ENCODE results near the gene GDF15. TPM values are rescaled to one million over a fixed set of nuclear protein-coding genes. Genes with fewer than 3 reads are reported as not detected.

The GDF15 gene
- polyA plus RNA-seq, 2 of the 4 experiments (the other 2 are of a cell fraction): 56.9 to 78.5 TPM

- TF ChIP-seq ZC3H11A (IDR thresholded peaks at IDR 0.05): no peak
These were observed 41.3 kb downstream of the GDF15 start (continued) for GRCh38 chr19:18427080-18427742.

- Histone ChIP-seq H3K4me3 (no peak overlapping the region), H3K9me3 (no peaks in the 10 kb centered on the region), H3K4me2 (no peak overlapping the region), H3K4me1 (peaks cover 36% of the 10 kb centered on the region), H3K27ac (peak overlapping the region in 1 of 2 experiments; percentile 95; a peak in 2 of 6 replicates)
- DNase-seq (ENCODE audit: low read depth in 1 of 2, low spot score in 1 of 2) (no peak), ATAC-seq (no peak), FAIRE-seq (no peak)
- WGBS (ENCODE audit: missing lambda C conversion rate): 79% methylated on average over 3 of the region's 12 CpGs
- CTCF ChIA-PET: interaction anchor here (1.0 to 1.3 kb wide), 2 partner anchors 13 to 24 kb away, joined by 3 to 4 read pairs; no protein-coding TSS in a partner anchor
- TF ChIP-seq HOXB13 (CRISPR knock-in tag; IDR thresholded peaks at IDR 0.05; ENCODE audit: low read depth) (no peak), RCOR1 (IDR thresholded peaks at IDR 0.05; ENCODE audit: low read depth, low read length) (no peak), CEBPB (IDR thresholded peaks at IDR 0.05) (no peak), HES2 (IDR thresholded peaks at IDR 0.05) (no peak), RFX5 (IDR thresholded peaks at IDR 0.05) (no peak), NR3C1 (IDR thresholded peaks at IDR 0.05) (no peak), FOSB (CRISPR knock-in tag; IDR thresholded peaks at IDR 0.05) (no peak), BHLHE40 (IDR thresholded peaks at IDR 0.05; ENCODE audit: low read depth, low read length) (no peak), CBX2 (IDR thresholded peaks at IDR 0.05; ENCODE audit: borderline replicate concordance, low read depth) (no peak), PBX3 (IDR thresholded peaks at IDR 0.05) (no peak), FOSL2 (IDR thresholded peaks at IDR 0.05) (no peak), FOSL2 (CRISPR knock-in tag; IDR thresholded peaks at IDR 0.05) (no peak), EHF (CRISPR knock-in tag; IDR thresholded peaks at IDR 0.05) (no peak), GATA3 (IDR thresholded peaks at IDR 0.05; ENCODE audit: borderline replicate concordance) (no peak), HEYL (CRISPR knock-in tag; IDR thresholded peaks at IDR 0.05) (no peak), RARB (CRISPR knock-in tag; IDR thresholded peaks at IDR 0.05) (no peak)
- POLR2A ChIA-PET: no interaction called here
These were observed 41.8 kb downstream of the GDF15 start for GRCh38 chr19:18427743-18428113.

DNA sequence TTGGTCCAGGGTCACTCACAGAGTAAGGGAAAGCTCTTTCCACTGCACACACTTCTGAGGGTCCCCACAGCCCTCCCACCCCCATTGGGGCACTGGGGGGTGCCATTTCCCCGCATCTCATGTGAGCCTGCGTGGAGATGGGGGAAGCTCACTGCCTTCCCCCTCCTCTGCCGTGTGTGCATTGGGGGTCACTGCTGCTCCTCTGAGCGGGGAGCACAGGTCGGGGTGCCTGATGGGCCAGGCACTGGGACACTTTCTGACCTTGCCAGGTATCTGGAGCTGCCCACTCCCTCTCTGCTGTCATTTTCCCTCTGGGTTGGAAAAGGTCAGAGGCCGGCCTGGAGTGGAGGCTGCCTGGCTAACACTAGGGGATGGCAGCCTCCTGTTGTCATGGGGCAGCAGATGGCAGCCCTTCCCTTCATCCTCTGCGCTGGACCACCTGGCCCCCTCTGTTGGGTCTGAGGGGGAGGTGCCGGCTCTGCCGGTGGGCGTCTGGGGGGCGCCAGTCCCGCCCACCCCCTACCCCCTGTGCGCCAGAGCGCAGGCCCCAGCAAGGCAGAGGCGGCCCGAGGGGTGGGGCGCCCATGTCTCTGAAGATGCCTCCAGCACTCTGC lies 42.3 kb downstream of the GDF15 start:
- no peak overlapping the region; the same call in 2 of the 3 replicates for H3K4me3 ChIP-seq
- CTCF ChIA-PET: interaction anchor here (1.0 to 1.3 kb wide), 3 partner anchors 13 to 100 kb away, joined by 3 to 4 read pairs (median 3); no protein-coding TSS in a partner anchor
- peak overlapping the region; percentile 74 to 95; a peak in 5 of 6 replicates for H3K27ac ChIP-seq
- DNase-seq (ENCODE audit: low read depth in 1 of 2, low spot score in 1 of 2) (no peak), FAIRE-seq (no peak), ATAC-seq (peak; percentile 6 to 10; a peak in 2 of 6 replicates)
- H3K9me3 ChIP-seq: no peaks in the 10 kb centered on the region
- WGBS (ENCODE audit: missing lambda C conversion rate): no CpG with 5 or more reads among the region's 17 CpGs
- peak overlapping the region; percentile 92 for H3K4me2 ChIP-seq
- peaks cover 36% of the 10 kb centered on the region for H3K4me1 ChIP-seq
- POLR2A ChIA-PET: interaction anchor here (1.3 kb wide), 1 partner anchor 9 kb away, joined by 4 read pairs; the partner anchor contains the start of gene SSBP4
- TF ChIP-seq PBX3 (IDR thresholded peaks at IDR 0.05): no peak
- TF ChIP-seq BCL3 (IDR thresholded peaks at IDR 0.05): no peak
- no peak for TF ChIP-seq USF2 (IDR thresholded peaks at IDR 0.05)
- TF ChIP-seq MAFK (IDR thresholded peaks at IDR 0.05; ENCODE audit: partially characterized antibody): no peak
- no peak for TF ChIP-seq HES2 (IDR thresholded peaks at IDR 0.05)
- TF ChIP-seq HDAC2 (IDR thresholded peaks at IDR 0.05): no peak
- no peak for TF ChIP-seq JUNB (IDR thresholded peaks at IDR 0.05)
- TF ChIP-seq, protein P1, sequence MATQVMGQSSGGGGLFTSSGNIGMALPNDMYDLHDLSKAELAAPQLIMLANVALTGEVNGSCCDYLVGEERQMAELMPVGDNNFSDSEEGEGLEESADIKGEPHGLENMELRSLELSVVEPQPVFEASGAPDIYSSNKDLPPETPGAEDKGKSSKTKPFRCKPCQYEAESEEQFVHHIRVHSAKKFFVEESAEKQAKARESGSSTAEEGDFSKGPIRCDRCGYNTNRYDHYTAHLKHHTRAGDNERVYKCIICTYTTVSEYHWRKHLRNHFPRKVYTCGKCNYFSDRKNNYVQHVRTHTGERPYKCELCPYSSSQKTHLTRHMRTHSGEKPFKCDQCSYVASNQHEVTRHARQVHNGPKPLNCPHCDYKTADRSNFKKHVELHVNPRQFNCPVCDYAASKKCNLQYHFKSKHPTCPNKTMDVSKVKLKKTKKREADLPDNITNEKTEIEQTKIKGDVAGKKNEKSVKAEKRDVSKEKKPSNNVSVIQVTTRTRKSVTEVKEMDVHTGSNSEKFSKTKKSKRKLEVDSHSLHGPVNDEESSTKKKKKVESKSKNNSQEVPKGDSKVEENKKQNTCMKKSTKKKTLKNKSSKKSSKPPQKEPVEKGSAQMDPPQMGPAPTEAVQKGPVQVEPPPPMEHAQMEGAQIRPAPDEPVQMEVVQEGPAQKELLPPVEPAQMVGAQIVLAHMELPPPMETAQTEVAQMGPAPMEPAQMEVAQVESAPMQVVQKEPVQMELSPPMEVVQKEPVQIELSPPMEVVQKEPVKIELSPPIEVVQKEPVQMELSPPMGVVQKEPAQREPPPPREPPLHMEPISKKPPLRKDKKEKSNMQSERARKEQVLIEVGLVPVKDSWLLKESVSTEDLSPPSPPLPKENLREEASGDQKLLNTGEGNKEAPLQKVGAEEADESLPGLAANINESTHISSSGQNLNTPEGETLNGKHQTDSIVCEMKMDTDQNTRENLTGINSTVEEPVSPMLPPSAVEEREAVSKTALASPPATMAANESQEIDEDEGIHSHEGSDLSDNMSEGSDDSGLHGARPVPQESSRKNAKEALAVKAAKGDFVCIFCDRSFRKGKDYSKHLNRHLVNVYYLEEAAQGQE (IDR thresholded peaks at IDR 0.05): no peak
- TF ChIP-seq, protein P2, sequence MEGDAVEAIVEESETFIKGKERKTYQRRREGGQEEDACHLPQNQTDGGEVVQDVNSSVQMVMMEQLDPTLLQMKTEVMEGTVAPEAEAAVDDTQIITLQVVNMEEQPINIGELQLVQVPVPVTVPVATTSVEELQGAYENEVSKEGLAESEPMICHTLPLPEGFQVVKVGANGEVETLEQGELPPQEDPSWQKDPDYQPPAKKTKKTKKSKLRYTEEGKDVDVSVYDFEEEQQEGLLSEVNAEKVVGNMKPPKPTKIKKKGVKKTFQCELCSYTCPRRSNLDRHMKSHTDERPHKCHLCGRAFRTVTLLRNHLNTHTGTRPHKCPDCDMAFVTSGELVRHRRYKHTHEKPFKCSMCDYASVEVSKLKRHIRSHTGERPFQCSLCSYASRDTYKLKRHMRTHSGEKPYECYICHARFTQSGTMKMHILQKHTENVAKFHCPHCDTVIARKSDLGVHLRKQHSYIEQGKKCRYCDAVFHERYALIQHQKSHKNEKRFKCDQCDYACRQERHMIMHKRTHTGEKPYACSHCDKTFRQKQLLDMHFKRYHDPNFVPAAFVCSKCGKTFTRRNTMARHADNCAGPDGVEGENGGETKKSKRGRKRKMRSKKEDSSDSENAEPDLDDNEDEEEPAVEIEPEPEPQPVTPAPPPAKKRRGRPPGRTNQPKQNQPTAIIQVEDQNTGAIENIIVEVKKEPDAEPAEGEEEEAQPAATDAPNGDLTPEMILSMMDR (IDR thresholded peaks at IDR 0.05): no peak
- no peak for TF ChIP-seq BHLHE40 (IDR thresholded peaks at IDR 0.05; ENCODE audit: low read depth, low read length)
- no peak for TF ChIP-seq GATA3 (IDR thresholded peaks at IDR 0.05; ENCODE audit: borderline replicate concordance)

All from A549 (cell line).